ENCODE data around the gene PRIM1.
"Not testable (repeated sequence)": the region's sequence is repeated elsewhere in the genome, so short reads cannot be mapped to it uniquely, and the experiment has no call there.

Gene PRIM1

GRCh38 chr12:56751712-56752598 is at the start of gene PRIM1:
PRIM1 (minus strand) TSS chr12:56752323; CDS start chr12:56752298, 25 bp downstream.
- DNase-seq (ENCODE audit: low read depth): peak; percentile 65

GRCh38 chr12:56800221-56800620 is 48.1 kb upstream of the PRIM1 start:
- no peak for DNase-seq (ENCODE audit: low read depth)

- DNase-seq (ENCODE audit: low read depth): not testable (repeated sequence)
These were observed 47.2 kb upstream of the PRIM1 start for GRCh38 chr12:56799345-56799744.

GRCh38 chr12:56795791-56796190 is 43.7 kb upstream of the PRIM1 start:
- DNase-seq (ENCODE audit: low read depth): not testable (repeated sequence)

GRCh38 chr12:56795046-56795562 is 43.0 kb upstream of the PRIM1 start:
- not testable (repeated sequence) for DNase-seq (ENCODE audit: low read depth)

GRCh38 chr12:56793124-56793523 is 41.0 kb upstream of the PRIM1 start:
- not testable (repeated sequence) for DNase-seq (ENCODE audit: low read depth)

- DNase-seq (ENCODE audit: low read depth): no peak
These were observed 40.6 kb upstream of the PRIM1 start for GRCh38 chr12:56792678-56793077.

GRCh38 chr12:56789429-56789828 is 37.3 kb upstream of the PRIM1 start:
- DNase-seq (ENCODE audit: low read depth): not testable (repeated sequence)

- DNase-seq (ENCODE audit: low read depth): no peak
These were observed 35.4 kb upstream of the PRIM1 start for GRCh38 chr12:56787498-56787897.

- no peak for DNase-seq (ENCODE audit: low read depth)
These were observed 33.8 kb upstream of the PRIM1 start for GRCh38 chr12:56785874-56786273.

- DNase-seq (ENCODE audit: low read depth): no peak
These were observed 33.2 kb upstream of the PRIM1 start for GRCh38 chr12:56785141-56785865.

- DNase-seq (ENCODE audit: low read depth): no peak
These were observed 29.6 kb upstream of the PRIM1 start for GRCh38 chr12:56781726-56782125.

- DNase-seq (ENCODE audit: low read depth): no peak
These were observed 26.6 kb upstream of the PRIM1 start for GRCh38 chr12:56778756-56779155.

- no peak for DNase-seq (ENCODE audit: low read depth)
These were observed 24.5 kb upstream of the PRIM1 start for GRCh38 chr12:56776654-56777053.

- DNase-seq (ENCODE audit: low read depth): no peak
These were observed 23.5 kb upstream of the PRIM1 start for GRCh38 chr12:56775638-56776037.

GRCh38 chr12:56773113-56773512 is 21.0 kb upstream of the PRIM1 start:
- no peak for DNase-seq (ENCODE audit: low read depth)

GRCh38 chr12:56772625-56773024 is 20.5 kb upstream of the PRIM1 start:
- no peak for DNase-seq (ENCODE audit: low read depth)

GRCh38 chr12:56769868-56770267 is 17.7 kb upstream of the PRIM1 start:
- DNase-seq (ENCODE audit: low read depth): no peak

- no peak for DNase-seq (ENCODE audit: low read depth)
These were observed 16.3 kb upstream of the PRIM1 start for GRCh38 chr12:56768424-56768823.

GRCh38 chr12:56766535-56766934 is 14.4 kb upstream of the PRIM1 start:
- DNase-seq (ENCODE audit: low read depth): no peak

- DNase-seq (ENCODE audit: low read depth): no peak
These were observed 11.9 kb upstream of the PRIM1 start for GRCh38 chr12:56763753-56764657.

- no peak for DNase-seq (ENCODE audit: low read depth)
These were observed 9.7 kb upstream of the PRIM1 start for GRCh38 chr12:56761812-56762211.

Measured in stimulated activated CD8-positive, alpha-beta memory T cell treated with anti-CD3 and anti-CD28 coated beads, Interleukin-15, amount 100 ng/mL, for 24 hours (primary cell).